NCI-H1105 (cell line): ENCODE data around the gene SCD.

Source experiments
- DNase-seq: peaks from one replicate; lab custom pipeline; 2025; lab: John Stamatoyannopoulos, UW

The SCD gene

GRCh38 chr10:100401631-100402328 lies 54.7 kb downstream of the SCD start:
- no peak for DNase-seq

GRCh38 chr10:100403734-100404133 lies 56.7 kb downstream of the SCD start:
- peak; percentile 2 for DNase-seq

GRCh38 chr10:100413173-100413572 lies 66.1 kb downstream of the SCD start:
- DNase-seq: no peak
